ENCODE data around the gene PLLP. TPM values are rescaled to one million over a fixed set of nuclear protein-coding genes. Genes with fewer than 3 reads are reported as not detected.

Gene PLLP
- total RNA-seq, 3 donors from 2014 or later: 3.8 to 44.6 (median 7.9) TPM

DNA sequence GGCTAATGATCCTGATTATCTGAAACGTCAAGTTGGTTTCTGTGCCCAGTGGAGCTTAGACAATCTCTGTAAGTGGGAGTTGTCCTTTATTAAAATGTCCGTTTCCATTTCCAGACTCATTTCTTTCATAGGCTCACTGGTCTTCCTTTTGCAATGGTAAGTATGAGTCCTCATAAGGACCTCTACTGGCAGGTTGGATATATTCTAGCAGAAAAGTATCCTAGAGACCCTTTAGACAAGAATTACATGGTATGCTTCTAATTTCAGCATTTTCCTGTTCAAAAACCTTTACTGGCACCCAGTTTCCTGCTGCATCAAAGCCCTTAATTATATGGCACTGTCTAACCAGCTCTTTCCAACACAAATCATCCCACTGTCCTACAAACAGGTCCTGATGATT is 67.5 kb downstream of the PLLP start:
- no peak overlapping the region for H3K4me3 ChIP-seq
- intact Hi-C loops (cut with DNase I; ENCODE audit: low total_unique reads): no loop called here
- peaks cover 21% of the 10 kb centered on the region for H3K36me3 ChIP-seq
- no peaks in the 10 kb centered on the region for H3K4me1 ChIP-seq
- no peak overlapping the region for H3K27ac ChIP-seq
- TF ChIP-seq POLR2AphosphoS5 (IDR thresholded peaks at IDR 0.05) (no peak), CTCF (IDR thresholded peaks at IDR 0.05) (no peak), POLR2A (IDR thresholded peaks at IDR 0.05) (no peak)
- H3K9me3 ChIP-seq: peaks cover 0 to 6% of the 10 kb centered on the region in 2 donors
- no peak for DNase-seq (ENCODE audit: low spot score in 2 of 2)
- no peaks in the 10 kb centered on the region for H3K27me3 ChIP-seq

DNA sequence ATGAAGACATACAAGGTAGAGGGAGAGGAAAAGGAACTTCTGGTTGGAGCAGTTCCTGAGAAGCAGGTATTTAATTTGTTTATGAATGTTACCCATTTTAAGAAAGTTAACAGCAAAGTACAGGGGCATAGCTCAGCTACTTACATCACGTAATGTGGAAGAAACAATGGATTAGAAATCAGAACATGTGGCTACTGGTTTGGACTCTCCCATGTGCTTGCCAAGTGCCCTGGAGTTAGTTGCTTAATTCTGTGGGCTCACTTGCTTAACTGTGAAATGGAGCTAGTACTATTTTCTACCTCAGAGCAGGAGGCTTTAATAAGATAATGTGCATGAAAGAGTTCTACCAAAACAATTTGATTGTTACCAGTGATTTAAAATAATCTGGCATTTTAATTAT is 71.0 kb downstream of the PLLP start:
- Histone ChIP-seq H3K4me3 (no peak overlapping the region), H3K27ac (no peak overlapping the region), H3K36me3 (peaks cover 21% of the 10 kb centered on the region), H3K27me3 (no peaks in the 10 kb centered on the region), H3K4me1 (no peaks in the 10 kb centered on the region), H3K9me3 (peaks cover 0 to 6% of the 10 kb centered on the region in 2 donors)
- DNase-seq (ENCODE audit: low spot score in 2 of 2): no peak
- TF ChIP-seq POLR2AphosphoS5 (IDR thresholded peaks at IDR 0.05): no peak
- no peak for TF ChIP-seq CTCF (IDR thresholded peaks at IDR 0.05)
- TF ChIP-seq POLR2A (IDR thresholded peaks at IDR 0.05): no peak
- intact Hi-C loops (cut with DNase I; ENCODE audit: low total_unique reads): no loop called here

DNA sequence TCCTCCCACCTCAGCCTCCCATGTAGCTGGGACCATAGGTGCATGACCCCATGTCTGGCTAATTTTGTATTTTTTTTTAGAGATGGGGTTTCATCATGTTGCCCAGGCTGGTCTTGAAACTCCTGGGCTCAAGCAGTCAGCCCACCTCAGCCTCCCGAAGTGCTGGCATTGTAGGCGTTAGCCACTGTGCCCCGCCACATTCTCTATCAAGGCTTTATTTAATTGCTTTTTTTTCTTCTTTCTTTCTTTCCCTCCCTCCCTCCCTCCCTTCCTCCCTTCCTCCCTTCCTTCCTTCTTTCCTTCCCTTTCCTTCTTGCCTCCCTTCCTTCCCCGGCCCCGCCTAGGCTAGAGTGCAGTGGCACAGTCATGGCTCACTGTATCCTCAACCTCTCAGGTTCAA is 74.7 kb downstream of the PLLP start:
- no peak for TF ChIP-seq POLR2A (IDR thresholded peaks at IDR 0.05)
- no peak for TF ChIP-seq POLR2AphosphoS5 (IDR thresholded peaks at IDR 0.05)
- TF ChIP-seq CTCF (IDR thresholded peaks at IDR 0.05): no peak
- intact Hi-C loops (cut with DNase I; ENCODE audit: low total_unique reads): no loop called here

DNA sequence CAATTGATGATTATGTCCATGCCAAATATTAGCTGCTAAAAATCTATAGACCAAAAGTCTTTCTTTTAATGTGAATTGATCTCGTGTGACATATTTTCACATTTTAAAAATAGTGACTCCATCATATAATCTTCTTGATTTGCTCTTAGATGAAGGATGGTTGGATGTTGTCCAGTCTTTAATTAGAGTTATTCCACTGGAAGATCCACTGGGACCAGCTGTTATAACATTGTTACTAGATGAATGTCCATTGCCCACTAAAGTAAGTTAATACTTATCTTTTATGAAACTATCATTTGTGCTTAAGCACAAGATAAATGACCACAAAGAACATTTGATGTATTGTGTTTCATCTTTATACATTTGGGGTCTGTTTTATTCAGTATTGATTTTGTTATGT is 75.5 kb downstream of the PLLP start:
- intact Hi-C loops (cut with DNase I; ENCODE audit: low total_unique reads): no loop called here
- no peak for DNase-seq (ENCODE audit: low spot score in 2 of 2)
- H3K36me3 ChIP-seq: no peaks in the 10 kb centered on the region
- H3K4me1 ChIP-seq: no peaks in the 10 kb centered on the region
- no peak overlapping the region for H3K4me3 ChIP-seq
- no peaks in the 10 kb centered on the region for H3K9me3 ChIP-seq
- TF ChIP-seq CTCF (IDR thresholded peaks at IDR 0.05) (no peak), POLR2A (IDR thresholded peaks at IDR 0.05) (no peak), POLR2AphosphoS5 (IDR thresholded peaks at IDR 0.05) (no peak)
- H3K27me3 ChIP-seq: no peaks in the 10 kb centered on the region
- no peak overlapping the region for H3K27ac ChIP-seq

More for the DNA sequence above, 74.7 kb downstream of the PLLP start:
- Histone ChIP-seq H3K9me3 (no peaks in the 10 kb centered on the region), H3K36me3 (no peaks in the 10 kb centered on the region), H3K4me3 (no peak overlapping the region), H3K4me1 (no peaks in the 10 kb centered on the region), H3K27me3 (no peaks in the 10 kb centered on the region), H3K27ac (no peak overlapping the region)
- no peak for DNase-seq (ENCODE audit: low spot score in 2 of 2)

Other genes with a start within 250 kb of the PLLP start
- gene CPNE2, start 192.1 kb downstream of the PLLP start, total RNA-seq: 10 to 100 TPM; 13.9 to 56.5 (median 26.5) TPM
- gene PSME3IP1, start 98.6 kb downstream of the PLLP start, total RNA-seq: 10 to 100 TPM; 64.8 to 81.4 (median 69.8) TPM
- gene RSPRY1, start 98.3 kb downstream of the PLLP start, total RNA-seq: 10 to 100 TPM; 26.4 to 52.4 (median 34.4) TPM
- 10 to 100 TPM; 50.5 to 64.0 (median 62.4) TPM for gene ARL2BP, start 39.4 kb downstream of the PLLP start, total RNA-seq
- under 1 TPM; 0.15 to 0.33 (median 0.16) TPM for gene CCL22, start 74.1 kb upstream of the PLLP start, total RNA-seq
- gene CX3CL1, start 87.8 kb upstream of the PLLP start, total RNA-seq: 100 to 1,000 TPM in 1 of 3 donors, 10 to 100 TPM in 1, 1 to 10 TPM in 1; 6.2 to 164 (median 58.0) TPM
- not detected for gene CCL17, start 120.1 kb upstream of the PLLP start, total RNA-seq
- gene CIAPIN1, start 162.7 kb upstream of the PLLP start, total RNA-seq: 10 to 100 TPM; 23.4 to 33.2 (median 28.8) TPM
- gene COQ9, start 162.8 kb upstream of the PLLP start, total RNA-seq: 10 to 100 TPM; 36.0 to 42.6 (median 40.7) TPM
- 100 to 1,000 TPM; 119 to 129 (median 127) TPM for gene POLR2C, start 178.0 kb upstream of the PLLP start, total RNA-seq
- gene DOK4, start 201.8 kb upstream of the PLLP start, total RNA-seq: 10 to 100 TPM; 13.1 to 20.3 (median 17.6) TPM